ENCODE results near the gene SOX11.

DNA sequence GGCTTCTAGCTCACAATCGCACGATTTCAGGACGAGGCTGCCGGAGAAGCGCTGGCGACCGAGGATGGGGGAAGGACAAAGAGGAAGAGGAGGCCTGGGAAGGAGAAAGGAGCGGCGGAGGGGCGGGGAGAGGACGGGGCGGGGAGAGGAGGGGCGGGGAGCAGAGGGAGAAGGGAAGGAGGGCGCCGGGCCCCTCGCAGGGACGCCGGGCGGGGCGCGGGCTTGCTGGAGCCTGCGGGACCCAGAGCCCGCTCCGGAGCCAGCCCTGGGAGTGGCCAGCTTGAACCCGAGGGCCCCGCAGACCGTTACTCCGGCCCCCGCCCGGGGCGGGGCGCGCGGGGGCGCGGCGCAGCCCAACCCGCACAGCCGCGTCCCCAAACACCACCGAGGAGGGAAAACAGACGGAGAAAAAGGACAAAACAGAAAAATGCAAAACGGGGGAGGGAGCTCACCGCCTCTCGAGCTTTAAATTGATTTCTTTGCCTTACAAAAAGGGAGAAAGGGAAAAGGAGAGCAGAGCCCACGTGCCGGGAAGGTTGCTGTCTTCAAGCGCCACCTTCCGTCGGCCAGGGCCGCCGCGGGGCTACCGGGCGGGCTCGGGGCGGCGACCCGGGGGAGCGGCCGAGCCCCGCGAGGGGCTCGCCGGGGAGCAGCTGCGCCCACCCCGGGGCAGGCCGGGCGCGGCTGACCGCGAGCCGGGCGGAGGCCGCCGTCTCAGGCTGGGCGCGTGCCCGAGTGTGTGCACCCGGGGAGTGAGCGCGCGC lies 781 bp upstream of the SOX11 start:
- peak; percentile 80 for TF ChIP-seq CTCF (IDR thresholded peaks at IDR 0.05; ENCODE audit: poor library complexity, severe bottlenecking)
- no peak for TF ChIP-seq EZH2 (IDR thresholded peaks at IDR 0.05; ENCODE audit: borderline replicate concordance, insufficient read depth, low read length, poor library complexity, severe bottlenecking)
- peak; percentile 88 for TF ChIP-seq SMC3 (conservative IDR thresholded peaks at IDR 0.05; ENCODE audit: poor library complexity)
- peak; percentile 77 for TF ChIP-seq POLR2AphosphoS5 (IDR thresholded peaks at IDR 0.05)
- TF ChIP-seq EP300 (conservative IDR thresholded peaks at IDR 0.05; ENCODE audit: poor library complexity, severe bottlenecking), result no peak
- no peak for TF ChIP-seq MXI1 (conservative IDR thresholded peaks at IDR 0.05; ENCODE audit: poor library complexity, severe bottlenecking)
- TF ChIP-seq RAD21 (conservative IDR thresholded peaks at IDR 0.05), result peak; percentile 91
